VCaP (cell line): ENCODE results near the gene SHLD1.

ENCODE experiments used
- H3K27ac ChIP-seq: fragments of 450-650 bp; 2 replicates; pipeline ENCODE4 v1.5.1; 2017
- TF ChIP-seq, protein P1 (sequence below): fragments of 450-650 bp; conservative IDR thresholded peaks from 2 replicates; pipeline ENCODE4 v1.5.1; 2017; ENCODE audit warnings: mild to moderate bottlenecking, moderate library complexity

SHLD1 gene

DNA sequence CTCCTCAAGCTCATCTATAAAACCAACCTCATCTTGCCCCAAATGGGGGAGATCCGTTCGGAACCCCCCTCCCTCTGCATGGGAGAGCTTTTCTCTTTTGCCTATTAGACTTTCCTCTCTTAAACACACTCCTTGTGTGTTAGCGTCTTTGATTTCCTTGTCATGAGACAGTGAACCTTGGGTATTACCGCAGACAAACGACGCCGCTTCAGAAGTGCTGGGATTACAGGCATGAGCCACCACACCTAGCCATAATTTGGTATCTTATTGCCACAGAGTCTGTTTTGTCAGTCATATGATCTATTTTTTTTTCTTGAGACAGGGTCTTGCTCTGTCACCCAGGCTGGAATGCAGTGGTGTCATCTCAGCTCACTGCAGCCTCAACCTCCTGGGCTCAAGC lies 3.6 kb downstream of the SHLD1 start:
- H3K27ac ChIP-seq = no peak overlapping the region
- TF ChIP-seq, protein P1, sequence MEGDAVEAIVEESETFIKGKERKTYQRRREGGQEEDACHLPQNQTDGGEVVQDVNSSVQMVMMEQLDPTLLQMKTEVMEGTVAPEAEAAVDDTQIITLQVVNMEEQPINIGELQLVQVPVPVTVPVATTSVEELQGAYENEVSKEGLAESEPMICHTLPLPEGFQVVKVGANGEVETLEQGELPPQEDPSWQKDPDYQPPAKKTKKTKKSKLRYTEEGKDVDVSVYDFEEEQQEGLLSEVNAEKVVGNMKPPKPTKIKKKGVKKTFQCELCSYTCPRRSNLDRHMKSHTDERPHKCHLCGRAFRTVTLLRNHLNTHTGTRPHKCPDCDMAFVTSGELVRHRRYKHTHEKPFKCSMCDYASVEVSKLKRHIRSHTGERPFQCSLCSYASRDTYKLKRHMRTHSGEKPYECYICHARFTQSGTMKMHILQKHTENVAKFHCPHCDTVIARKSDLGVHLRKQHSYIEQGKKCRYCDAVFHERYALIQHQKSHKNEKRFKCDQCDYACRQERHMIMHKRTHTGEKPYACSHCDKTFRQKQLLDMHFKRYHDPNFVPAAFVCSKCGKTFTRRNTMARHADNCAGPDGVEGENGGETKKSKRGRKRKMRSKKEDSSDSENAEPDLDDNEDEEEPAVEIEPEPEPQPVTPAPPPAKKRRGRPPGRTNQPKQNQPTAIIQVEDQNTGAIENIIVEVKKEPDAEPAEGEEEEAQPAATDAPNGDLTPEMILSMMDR = no peak

DNA sequence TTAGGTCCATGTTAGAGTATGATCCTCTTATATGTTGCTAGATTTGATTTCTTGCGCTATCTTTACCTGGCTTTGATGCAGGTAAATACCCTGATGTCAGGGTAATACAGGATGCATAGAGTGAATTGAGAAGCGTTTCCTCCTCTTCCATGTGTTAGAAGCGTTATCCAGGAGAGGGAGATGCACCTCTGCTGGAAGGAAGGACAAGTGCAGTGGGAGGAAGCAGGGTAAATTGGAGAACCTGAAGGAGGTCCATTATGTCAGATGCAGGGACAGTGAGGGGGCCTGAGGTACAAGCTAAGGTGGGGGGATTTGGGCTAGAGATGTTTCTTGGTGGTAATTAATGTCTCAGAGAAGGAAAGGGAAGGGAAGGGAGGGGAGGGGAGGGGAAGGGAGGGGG lies 7.7 kb downstream of the SHLD1 start:
- TF ChIP-seq, protein P1 = no peak
- H3K27ac ChIP-seq = no peak overlapping the region

DNA sequence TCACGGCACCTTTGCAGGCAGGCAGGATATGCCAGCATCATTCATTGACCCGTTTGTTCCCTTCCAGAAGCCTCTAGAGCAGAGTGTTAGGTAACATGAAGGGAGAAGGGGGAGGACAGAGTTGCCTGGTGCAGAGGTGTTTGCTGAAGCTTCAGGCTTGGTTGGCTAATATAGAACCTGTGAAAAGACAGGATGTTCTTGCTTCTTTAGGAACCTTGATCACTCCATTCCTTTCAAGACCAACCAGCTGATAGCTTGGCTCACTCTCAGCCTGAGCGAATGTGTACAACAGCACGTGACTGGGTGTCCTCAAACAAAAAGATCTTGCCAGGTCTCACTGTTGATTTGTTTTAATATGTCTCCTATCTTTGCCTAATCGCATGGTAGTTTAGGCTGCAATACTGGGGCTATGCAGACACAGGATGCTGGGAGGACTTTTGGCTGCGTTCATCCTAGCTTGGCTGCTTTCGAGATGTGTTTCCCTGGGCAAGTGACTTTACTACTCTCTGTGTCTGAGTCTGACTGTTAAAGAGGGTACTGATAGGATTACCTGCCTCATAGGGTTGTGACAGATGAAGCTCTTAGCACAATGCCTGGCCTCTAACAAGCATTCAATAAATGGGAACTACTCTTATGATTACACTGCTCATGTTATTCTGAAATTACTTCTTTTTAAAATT lies 16.0 kb downstream of the SHLD1 start:
- TF ChIP-seq, protein P1 = no peak
- H3K27ac ChIP-seq = peak overlapping the region; percentile 87

DNA sequence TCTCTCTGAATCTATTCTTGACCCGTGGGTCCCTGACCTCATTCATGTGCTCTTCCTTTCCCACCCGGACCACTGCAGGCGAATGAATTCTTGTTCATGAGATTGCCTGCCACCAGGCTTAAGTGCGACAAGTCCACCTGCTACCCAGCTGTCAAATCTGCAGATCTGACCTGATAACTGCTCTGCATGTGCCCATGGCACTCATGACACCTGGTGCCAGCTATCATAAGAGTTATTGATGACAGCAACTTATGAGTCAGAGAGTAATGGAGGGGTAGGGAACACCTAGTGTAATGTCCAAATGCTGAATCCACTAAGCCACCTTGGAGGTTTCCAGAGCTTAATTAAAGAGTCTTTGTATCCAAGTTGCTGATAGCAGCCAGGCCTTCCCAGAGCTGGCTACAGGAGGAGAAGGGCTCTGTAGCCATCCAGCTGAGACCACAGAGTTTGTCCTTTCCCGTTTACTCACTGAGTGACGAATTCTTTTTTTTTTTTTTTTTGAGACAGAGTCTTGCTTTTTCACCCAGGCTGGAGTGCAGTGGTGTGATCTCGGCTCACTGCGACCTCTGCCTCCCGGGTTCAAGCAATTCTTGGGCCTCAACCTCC lies 17.4 kb downstream of the SHLD1 start:
- TF ChIP-seq, protein P1 = no peak
- peak overlapping the region; percentile 87 for H3K27ac ChIP-seq

DNA sequence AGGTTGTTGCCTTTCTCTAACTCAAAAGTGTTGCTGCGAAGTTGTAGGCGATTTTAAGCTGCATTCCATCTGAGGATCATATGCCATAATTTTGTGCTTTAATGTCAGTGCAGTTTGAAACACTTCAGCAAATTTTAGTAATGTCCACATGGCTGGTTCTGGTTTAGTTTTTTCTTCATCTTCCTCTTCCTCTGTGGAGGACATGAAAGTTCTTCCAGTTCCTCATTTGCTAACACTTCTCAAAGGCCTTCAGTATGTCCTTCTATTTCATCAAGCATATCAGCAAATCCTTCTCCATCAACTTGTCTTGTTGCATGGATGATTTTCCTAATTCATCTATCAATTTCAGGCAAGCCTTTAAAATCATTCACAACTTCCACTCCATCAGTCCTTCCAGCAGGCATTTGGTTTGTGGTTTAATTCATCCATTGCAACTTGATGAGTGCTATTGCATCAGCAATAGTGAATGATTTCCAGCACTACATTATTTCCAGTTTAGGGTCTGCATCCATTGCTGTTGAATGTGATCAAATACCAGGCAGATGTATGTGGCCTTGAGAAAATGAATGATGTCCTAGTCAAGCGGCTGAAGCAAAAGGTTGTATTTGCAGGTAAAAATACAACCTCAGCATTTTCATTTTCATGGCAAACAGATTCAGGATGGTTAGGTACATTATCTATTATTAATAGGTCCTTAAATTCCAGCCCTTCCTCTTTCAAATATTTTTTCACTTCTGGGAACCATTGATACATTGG lies 20.2 kb downstream of the SHLD1 start:
- TF ChIP-seq, protein P1 = no peak
- H3K27ac ChIP-seq = no peak overlapping the region

DNA sequence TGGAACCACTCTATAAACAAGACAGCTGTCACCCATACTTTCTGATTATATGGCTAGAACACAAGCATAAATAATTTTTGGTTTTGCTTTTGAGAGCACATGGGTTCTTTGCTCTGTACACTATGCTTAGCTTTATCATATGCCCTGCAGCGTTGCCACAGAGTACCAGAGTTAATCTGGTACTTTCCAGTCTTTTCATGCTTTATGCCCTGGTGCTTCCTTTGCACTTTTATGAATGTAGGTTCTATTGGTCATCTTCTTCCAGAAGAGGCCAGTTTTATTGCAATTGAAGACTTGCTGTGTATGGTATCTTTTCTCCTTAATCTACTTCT lies 20.8 kb downstream of the SHLD1 start:
- TF ChIP-seq, protein P1 = no peak
- H3K27ac ChIP-seq = no peak overlapping the region

DNA sequence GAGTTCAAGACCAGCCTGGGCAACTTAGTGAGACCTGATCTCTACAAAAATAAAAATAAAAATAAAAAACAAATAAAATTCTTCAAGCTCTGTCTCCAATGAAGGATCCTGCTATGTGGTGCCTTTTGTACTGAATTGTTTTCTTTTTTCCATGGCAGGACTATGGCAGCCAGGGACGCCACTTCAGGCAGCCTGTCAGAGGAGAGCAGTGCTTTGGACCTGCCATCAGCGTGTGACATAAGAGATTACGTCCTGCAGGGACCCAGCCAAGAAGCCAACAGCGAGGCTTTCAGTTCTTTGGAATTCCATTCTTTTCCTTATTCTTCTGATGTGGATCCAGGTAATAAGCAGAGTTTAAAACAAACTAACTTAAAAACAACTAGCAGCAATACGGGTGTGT lies 22.5 kb downstream of the SHLD1 start:
- TF ChIP-seq, protein P1 = no peak
- H3K27ac ChIP-seq = no peak overlapping the region
